SK-N-SH (cell line): ENCODE data around the gene ODAM.

Experiments used
- EZH2phosphoT487 ChIP-seq: fragments of 200-600 bp; sonication (generic); IDR thresholded peaks from 2 replicates; pipeline ENCODE4 v1.6.1; 2017; ENCODE audit warnings: low read depth, mixed run types, mild to moderate bottlenecking, antibody characterized with exemption, moderate library complexity, borderline replicate concordance
- JUND ChIP-seq: IDR thresholded peaks from 2 replicates; pipeline ENCODE4 v1.4.0; 2012
- NRF1 ChIP-seq: IDR thresholded peaks from 2 replicates; pipeline ENCODE4 v1.6.1; 2012; ENCODE audit warnings: low read depth, mild to moderate bottlenecking, low read length
- RAD21 ChIP-seq: IDR thresholded peaks from 2 replicates; pipeline ENCODE4 v1.6.1; 2012; ENCODE audit warnings: mild to moderate bottlenecking, low read length
- RCOR1 ChIP-seq: fragments of 150-350 bp; IDR thresholded peaks from 2 replicates; pipeline ENCODE4 v1.6.1; 2017; ENCODE audit warnings: antibody characterized with exemption, low read length
- RFX5 ChIP-seq: IDR thresholded peaks from 2 replicates; pipeline ENCODE4 v1.6.1; 2012; ENCODE audit warnings: mild to moderate bottlenecking, improper control_type of control experiment, low read length
- YY1 ChIP-seq: IDR thresholded peaks from 2 replicates; pipeline ENCODE4 v1.4.0; 2012; ENCODE audit warnings: low read depth, mild to moderate bottlenecking
- TF ChIP-seq, protein P1 (sequence below): IDR thresholded peaks from 2 replicates; pipeline ENCODE4; 2012
- TF ChIP-seq, protein P2 (sequence below): fragments of 200-600 bp; sonication (generic); IDR thresholded peaks from 2 replicates; pipeline ENCODE4 v1.6.1; 2017; ENCODE audit warnings: antibody characterized with exemption, mild to moderate bottlenecking, moderate library complexity
- TF ChIP-seq, protein P3 (sequence below): IDR thresholded peaks from 2 replicates; pipeline ENCODE4 v1.4.0; 2012; ENCODE audit warnings: low read depth

DNA sequence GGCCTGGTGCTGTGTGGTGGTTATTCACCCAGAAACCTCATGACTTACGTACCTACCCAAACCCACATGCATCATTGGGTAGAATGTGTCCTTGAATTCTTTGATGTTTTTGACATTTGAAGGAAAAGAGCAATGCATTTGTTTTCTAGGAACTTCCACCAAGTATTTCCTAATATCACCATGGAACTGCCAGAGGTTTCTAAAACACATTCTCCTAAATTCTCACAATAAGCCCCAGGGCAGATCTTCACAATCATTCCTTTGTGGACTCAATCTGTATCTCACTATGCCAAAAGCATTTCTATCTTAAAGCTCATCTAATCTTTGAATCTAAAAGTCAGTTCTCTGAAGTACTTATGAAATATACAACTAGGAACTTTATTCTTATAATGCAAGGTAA is 8.3 kb upstream of the ODAM start:
- TF ChIP-seq JUND (no peak), EZH2phosphoT487 (no peak), NRF1 (no peak), RFX5 (no peak), YY1 (no peak), RCOR1 (no peak), RAD21 (no peak)
- TF ChIP-seq, protein P1, sequence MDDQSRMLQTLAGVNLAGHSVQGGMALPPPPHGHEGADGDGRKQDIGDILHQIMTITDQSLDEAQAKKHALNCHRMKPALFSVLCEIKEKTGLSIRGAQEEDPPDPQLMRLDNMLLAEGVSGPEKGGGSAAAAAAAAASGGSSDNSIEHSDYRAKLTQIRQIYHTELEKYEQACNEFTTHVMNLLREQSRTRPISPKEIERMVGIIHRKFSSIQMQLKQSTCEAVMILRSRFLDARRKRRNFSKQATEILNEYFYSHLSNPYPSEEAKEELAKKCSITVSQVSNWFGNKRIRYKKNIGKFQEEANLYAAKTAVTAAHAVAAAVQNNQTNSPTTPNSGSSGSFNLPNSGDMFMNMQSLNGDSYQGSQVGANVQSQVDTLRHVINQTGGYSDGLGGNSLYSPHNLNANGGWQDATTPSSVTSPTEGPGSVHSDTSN: no peak
- TF ChIP-seq, protein P2, sequence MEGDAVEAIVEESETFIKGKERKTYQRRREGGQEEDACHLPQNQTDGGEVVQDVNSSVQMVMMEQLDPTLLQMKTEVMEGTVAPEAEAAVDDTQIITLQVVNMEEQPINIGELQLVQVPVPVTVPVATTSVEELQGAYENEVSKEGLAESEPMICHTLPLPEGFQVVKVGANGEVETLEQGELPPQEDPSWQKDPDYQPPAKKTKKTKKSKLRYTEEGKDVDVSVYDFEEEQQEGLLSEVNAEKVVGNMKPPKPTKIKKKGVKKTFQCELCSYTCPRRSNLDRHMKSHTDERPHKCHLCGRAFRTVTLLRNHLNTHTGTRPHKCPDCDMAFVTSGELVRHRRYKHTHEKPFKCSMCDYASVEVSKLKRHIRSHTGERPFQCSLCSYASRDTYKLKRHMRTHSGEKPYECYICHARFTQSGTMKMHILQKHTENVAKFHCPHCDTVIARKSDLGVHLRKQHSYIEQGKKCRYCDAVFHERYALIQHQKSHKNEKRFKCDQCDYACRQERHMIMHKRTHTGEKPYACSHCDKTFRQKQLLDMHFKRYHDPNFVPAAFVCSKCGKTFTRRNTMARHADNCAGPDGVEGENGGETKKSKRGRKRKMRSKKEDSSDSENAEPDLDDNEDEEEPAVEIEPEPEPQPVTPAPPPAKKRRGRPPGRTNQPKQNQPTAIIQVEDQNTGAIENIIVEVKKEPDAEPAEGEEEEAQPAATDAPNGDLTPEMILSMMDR: no peak
- TF ChIP-seq, protein P3, sequence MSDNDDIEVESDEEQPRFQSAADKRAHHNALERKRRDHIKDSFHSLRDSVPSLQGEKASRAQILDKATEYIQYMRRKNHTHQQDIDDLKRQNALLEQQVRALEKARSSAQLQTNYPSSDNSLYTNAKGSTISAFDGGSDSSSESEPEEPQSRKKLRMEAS: no peak
